Colonic mucosa (tissue), 4 donors: ENCODE measurements around the gene EIF1AX. TPM values are rescaled to one million over a fixed set of nuclear protein-coding genes. Genes with fewer than 3 reads are reported as not detected.

Source experiments
- DNase-seq: peaks from one replicate; pipeline ENCODE4 v3.0.0-alpha.2; 2020
- H3K27ac ChIP-seq: fragments of 200-600 bp; one replicate; pipeline ENCODE4 v1.8.0; 2021
- H3K27me3 ChIP-seq: fragments of 200-600 bp; one replicate; pipeline ENCODE4 v1.8.0; 2021
- H3K36me3 ChIP-seq: fragments of 200-600 bp; one replicate; pipeline ENCODE4 v1.8.0; 2021
- H3K4me1 ChIP-seq: fragments of 200-600 bp; one replicate; pipeline ENCODE4 v1.8.0; 2021; ENCODE audit warnings: mild to moderate bottlenecking
- H3K4me3 ChIP-seq: fragments of 200-600 bp; one replicate; pipeline ENCODE4 v1.8.0; 2021
- H3K9ac ChIP-seq, 2 donors: one replicate each; pipeline ENCODE4 v1.7.0; 2013; ENCODE audit warnings: control low read depth in 2 of 2, low read depth in 2 of 2, low read length in 2 of 2
- H3K9me3 ChIP-seq: fragments of 200-600 bp; one replicate; pipeline ENCODE4 v1.8.0; 2021
- intact Hi-C: fragments of 100-400 bp; cut with DNase I; formaldehyde crosslinking; loops from one replicate; pipeline ENCODE4 v1.14.1; 2022
- total RNA-seq, 2 donors: library from RNA; stranded (reverse); fragmentation: NEBNext Ultra II Directional in 1 of 2; extraction: Animal tissue kit (Norgen Biotek cat#: 25700) in 1 of 2; gene quantifications; one replicate each; pipeline ENCODE4 v1.2.1, GENCODE V29; 2021
- TF ChIP-seq, protein P1 (sequence below): fragments of 200-600 bp; IDR thresholded peaks from one replicate; pipeline ENCODE4 v1.8.0; 2022; ENCODE audit warnings: antibody characterized with exemption, mild to moderate bottlenecking
- donor health status: healthy.
- donor health status: DM: no; HTN: no; CAD: no.
- donor health status: DM: no; HTN: no; CAD: no.

EIF1AX gene
- total RNA-seq, 2 donors from 2014 or later = 106 to 149 TPM

GRCh38 chrX:20147561-20147960 is 5.9 kb upstream of the EIF1AX start:
- no peak for DNase-seq
- H3K4me1 ChIP-seq = no peaks in the 10 kb centered on the region
- H3K27ac ChIP-seq = no peak overlapping the region
- H3K9ac ChIP-seq = no peak overlapping the region
- TF ChIP-seq, protein P1, sequence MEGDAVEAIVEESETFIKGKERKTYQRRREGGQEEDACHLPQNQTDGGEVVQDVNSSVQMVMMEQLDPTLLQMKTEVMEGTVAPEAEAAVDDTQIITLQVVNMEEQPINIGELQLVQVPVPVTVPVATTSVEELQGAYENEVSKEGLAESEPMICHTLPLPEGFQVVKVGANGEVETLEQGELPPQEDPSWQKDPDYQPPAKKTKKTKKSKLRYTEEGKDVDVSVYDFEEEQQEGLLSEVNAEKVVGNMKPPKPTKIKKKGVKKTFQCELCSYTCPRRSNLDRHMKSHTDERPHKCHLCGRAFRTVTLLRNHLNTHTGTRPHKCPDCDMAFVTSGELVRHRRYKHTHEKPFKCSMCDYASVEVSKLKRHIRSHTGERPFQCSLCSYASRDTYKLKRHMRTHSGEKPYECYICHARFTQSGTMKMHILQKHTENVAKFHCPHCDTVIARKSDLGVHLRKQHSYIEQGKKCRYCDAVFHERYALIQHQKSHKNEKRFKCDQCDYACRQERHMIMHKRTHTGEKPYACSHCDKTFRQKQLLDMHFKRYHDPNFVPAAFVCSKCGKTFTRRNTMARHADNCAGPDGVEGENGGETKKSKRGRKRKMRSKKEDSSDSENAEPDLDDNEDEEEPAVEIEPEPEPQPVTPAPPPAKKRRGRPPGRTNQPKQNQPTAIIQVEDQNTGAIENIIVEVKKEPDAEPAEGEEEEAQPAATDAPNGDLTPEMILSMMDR = no peak
- H3K9me3 ChIP-seq = no peaks in the 10 kb centered on the region
- no peak overlapping the region for H3K4me3 ChIP-seq
- no peaks in the 10 kb centered on the region for H3K36me3 ChIP-seq
- no peaks in the 10 kb centered on the region for H3K27me3 ChIP-seq
- intact Hi-C loops = loop anchor here (10.0 kb wide), 1 partner anchor 297 kb away; no protein-coding TSS in a partner anchor

DNA sequence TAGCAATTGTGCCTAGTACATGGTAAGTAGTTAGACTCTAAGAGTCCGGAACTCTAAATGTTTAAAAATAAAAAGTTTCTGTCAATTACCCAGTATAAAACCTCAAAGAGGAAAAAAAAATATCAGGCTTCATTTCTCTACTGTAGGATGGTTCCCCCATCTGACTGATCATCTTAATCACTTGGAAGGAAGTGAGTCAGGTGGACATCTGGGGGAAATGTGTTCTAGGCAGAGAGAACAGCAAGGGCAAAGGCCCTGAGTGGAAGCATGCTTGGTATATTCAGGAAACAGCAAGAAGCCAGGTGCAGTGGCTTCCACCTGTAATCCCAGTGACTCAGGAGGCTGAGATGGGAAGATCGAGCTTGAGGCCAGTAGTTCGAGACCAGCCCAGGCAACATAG is 2.9 kb upstream of the EIF1AX start:
- H3K36me3 ChIP-seq = no peaks in the 10 kb centered on the region
- no peaks in the 10 kb centered on the region for H3K27me3 ChIP-seq
- no peak overlapping the region for H3K9ac ChIP-seq
- TF ChIP-seq, protein P1 = no peak
- H3K27ac ChIP-seq = no peak overlapping the region
- no peaks in the 10 kb centered on the region for H3K9me3 ChIP-seq
- no peak overlapping the region for H3K4me3 ChIP-seq
- intact Hi-C loops = loop anchor here (10.0 kb wide), 1 partner anchor 300 kb away; no protein-coding TSS in a partner anchor
- no peaks in the 10 kb centered on the region for H3K4me1 ChIP-seq
- DNase-seq = no peak

DNA sequence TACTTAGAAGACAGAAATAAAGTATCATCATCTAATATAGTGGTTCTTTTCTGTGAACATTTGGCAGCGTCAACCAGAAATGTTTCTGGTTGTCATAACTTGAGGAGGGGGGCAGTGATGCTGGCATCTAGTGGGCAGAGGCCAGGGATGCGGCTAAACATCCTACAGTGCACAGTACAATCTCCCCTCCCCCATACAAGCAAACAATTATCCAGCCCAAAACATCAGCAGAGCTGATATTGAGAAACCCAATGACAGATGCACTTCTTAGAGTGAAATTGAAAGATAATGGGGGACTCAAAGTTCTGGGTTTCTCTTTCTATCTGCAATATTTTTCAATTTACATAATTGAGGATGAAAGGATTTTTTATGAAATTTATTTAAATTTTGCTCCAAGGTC is 1.9 kb upstream of the EIF1AX start:
- no peaks in the 10 kb centered on the region for H3K9me3 ChIP-seq
- no peaks in the 10 kb centered on the region for H3K36me3 ChIP-seq
- TF ChIP-seq, protein P1 = no peak
- no peak overlapping the region for H3K27ac ChIP-seq
- H3K9ac ChIP-seq = no peak overlapping the region
- no peaks in the 10 kb centered on the region for H3K4me1 ChIP-seq
- intact Hi-C loops = loop anchor here (10.0 kb wide), 1 partner anchor 301 kb away; no protein-coding TSS in a partner anchor
- no peak for DNase-seq
- no peak overlapping the region for H3K4me3 ChIP-seq
- no peaks in the 10 kb centered on the region for H3K27me3 ChIP-seq

DNA sequence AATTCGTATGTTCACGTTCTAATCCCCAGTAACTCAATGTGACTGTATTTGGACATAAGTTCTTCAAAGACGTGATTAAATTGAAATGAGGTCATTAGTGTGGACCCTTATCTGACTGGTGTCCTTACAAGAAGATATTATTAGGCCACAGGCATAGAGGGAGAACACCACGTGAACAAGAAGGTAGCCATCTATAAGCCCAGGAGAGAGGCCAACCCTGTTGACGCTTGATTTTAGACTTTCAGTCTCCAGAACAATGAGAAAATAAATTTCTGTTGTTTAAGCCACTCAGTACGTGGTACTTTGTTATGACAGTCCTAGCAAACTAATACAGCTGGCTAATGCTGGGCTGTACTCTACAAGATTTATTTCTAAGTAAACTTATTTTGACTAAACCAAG is 1.5 kb upstream of the EIF1AX start:
- Histone ChIP-seq H3K27ac (no peak overlapping the region), H3K9ac (no peak overlapping the region), H3K36me3 (no peaks in the 10 kb centered on the region), H3K4me1 (no peaks in the 10 kb centered on the region), H3K4me3 (no peak overlapping the region), H3K9me3 (no peaks in the 10 kb centered on the region), H3K27me3 (no peaks in the 10 kb centered on the region)
- intact Hi-C loops = loop anchor here (10.0 kb wide), 1 partner anchor 302 kb away; no protein-coding TSS in a partner anchor
- TF ChIP-seq, protein P1 = no peak
- DNase-seq = no peak

DNA sequence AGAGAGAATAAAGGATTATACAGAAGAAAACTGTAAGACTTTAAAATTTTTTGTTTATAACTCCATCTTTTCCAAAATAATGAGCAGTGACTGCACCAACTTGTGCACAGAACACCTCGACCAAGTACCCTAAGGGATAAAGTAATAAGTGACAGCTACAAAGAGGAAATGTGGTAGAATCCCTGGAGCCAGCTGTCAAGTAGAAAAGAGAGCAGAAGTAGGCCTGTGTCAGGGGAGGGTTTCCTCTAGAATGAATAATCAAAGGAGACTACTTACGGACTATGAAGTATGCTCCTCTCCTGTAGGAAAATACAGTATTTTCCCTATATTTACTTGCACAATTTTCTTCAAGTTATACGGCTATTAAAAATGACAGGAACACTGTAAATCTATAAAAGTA is 1.2 kb downstream of the EIF1AX start:
- no peaks in the 10 kb centered on the region for H3K9me3 ChIP-seq
- TF ChIP-seq, protein P1 = no peak
- DNase-seq = no peak
- H3K27ac ChIP-seq = no peak overlapping the region
- intact Hi-C loops = loop anchor here (10.0 kb wide), 1 partner anchor 304 kb away; no protein-coding TSS in a partner anchor
- H3K36me3 ChIP-seq = no peaks in the 10 kb centered on the region
- H3K9ac ChIP-seq = peak overlapping the region; percentile 91
- H3K4me3 ChIP-seq = peak overlapping the region; percentile 63
- H3K27me3 ChIP-seq = no peaks in the 10 kb centered on the region
- no peaks in the 10 kb centered on the region for H3K4me1 ChIP-seq
